Stromal cell of bone marrow (primary cell): ENCODE measurements around the gene SLC1A1.
"Not testable (repeated sequence)": the region's sequence is repeated elsewhere in the genome, so short reads cannot be mapped to it uniquely, and the experiment has no call there.

ENCODE experiments used
- DNase-seq: peaks from one replicate; pipeline ENCODE4 v3.0.0-alpha.2; 2012; ENCODE audit warnings: low read depth

Gene SLC1A1

GRCh38 chr9:4541856-4542255 lies 51.6 kb downstream of the SLC1A1 start:
- DNase-seq: no peak

- DNase-seq: not testable (repeated sequence)
These were observed 54.4 kb downstream of the SLC1A1 start for GRCh38 chr9:4544714-4545113.

- no peak for DNase-seq
These were observed 56.7 kb downstream of the SLC1A1 start for GRCh38 chr9:4547016-4547415.

- DNase-seq: no peak
These were observed 58.8 kb downstream of the SLC1A1 start for GRCh38 chr9:4548811-4549725.

GRCh38 chr9:4549751-4550295 lies 59.6 kb downstream of the SLC1A1 start:
- no peak for DNase-seq

- DNase-seq: no peak
These were observed 60.7 kb downstream of the SLC1A1 start for GRCh38 chr9:4550777-4551484.

- no peak for DNase-seq
These were observed 63.7 kb downstream of the SLC1A1 start for GRCh38 chr9:4553951-4554381.

- no peak for DNase-seq
These were observed 65.0 kb downstream of the SLC1A1 start for GRCh38 chr9:4555236-4555635.

GRCh38 chr9:4558371-4558998 lies 68.2 kb downstream of the SLC1A1 start:
- no peak for DNase-seq

- DNase-seq: no peak
These were observed 69.3 kb downstream of the SLC1A1 start for GRCh38 chr9:4559261-4560182.

GRCh38 chr9:4563105-4563504 lies 72.8 kb downstream of the SLC1A1 start:
- no peak for DNase-seq

- no peak for DNase-seq
These were observed 76.5 kb downstream of the SLC1A1 start for GRCh38 chr9:4566806-4567205.

- no peak for DNase-seq
These were observed 77.3 kb downstream of the SLC1A1 start for GRCh38 chr9:4567601-4568000.

- no peak for DNase-seq
These were observed 78.8 kb downstream of the SLC1A1 start for GRCh38 chr9:4569101-4569500.

GRCh38 chr9:4572184-4572826 lies 82.0 kb downstream of the SLC1A1 start:
- no peak for DNase-seq

GRCh38 chr9:4573176-4573575 lies 82.9 kb downstream of the SLC1A1 start:
- DNase-seq: no peak

GRCh38 chr9:4573634-4574389 lies 83.5 kb downstream of the SLC1A1 start:
- no peak for DNase-seq

GRCh38 chr9:4574657-4575243 lies 84.5 kb downstream of the SLC1A1 start:
- DNase-seq: no peak

- no peak for DNase-seq
These were observed 85.7 kb downstream of the SLC1A1 start for GRCh38 chr9:4575997-4576396.

- DNase-seq: no peak
These were observed 86.2 kb downstream of the SLC1A1 start for GRCh38 chr9:4576448-4576847.
